ENCODE measurements around the gene MORN2. TPM values are rescaled to one million over a fixed set of nuclear protein-coding genes. Genes with fewer than 3 reads are reported as not detected.

The MORN2 gene
- total and polyA plus RNA-seq, 2 donors (not counting 1 experiment from before 2014, with no cell fraction given), result 0.70 to 3.9 TPM

DNA sequence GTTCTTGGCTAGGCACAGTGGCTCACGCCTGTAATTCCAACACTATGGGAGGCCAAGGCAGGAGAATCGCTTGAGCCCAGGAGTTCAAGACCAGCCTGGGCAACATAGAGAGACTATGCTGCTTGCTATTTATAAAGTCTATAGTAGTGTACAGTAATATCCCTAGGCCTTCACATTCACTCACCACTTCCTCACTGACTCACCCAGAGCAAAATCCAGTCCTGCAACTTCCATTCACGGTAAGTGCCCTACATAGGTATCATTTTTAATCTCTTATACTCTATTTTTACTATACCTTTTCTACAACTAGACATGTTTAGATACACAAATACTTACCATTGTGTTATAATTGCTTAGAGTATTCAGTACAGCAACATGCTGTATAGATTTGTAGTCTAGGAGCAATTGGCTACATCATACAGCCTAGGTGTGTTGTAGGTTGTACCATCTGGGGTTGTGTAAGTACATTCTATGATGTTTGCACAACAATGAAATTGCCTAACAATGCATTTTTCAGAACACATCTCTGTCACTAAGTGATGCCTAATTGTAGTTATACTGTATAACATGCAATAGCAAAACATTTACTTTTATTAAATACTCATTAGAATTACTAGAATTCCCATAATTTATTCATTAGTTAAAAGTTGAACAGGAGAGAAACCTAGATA is 8.9 kb upstream of the MORN2 start:
- Histone ChIP-seq H3K36me3 (replicated peaks in 1 of 2; ENCODE audit: control extremely low read depth in 1 of 2, control insufficient read depth in 1 of 2, extremely low read depth in 1 of 2, insufficient read depth in 2 of 2, low read length in 1 of 2) (peaks cover 11 to 29% of the 10 kb centered on the region in 2 experiments), H4K20me1 (ENCODE audit: control insufficient read depth, insufficient read depth, low read length, poor library complexity, severe bottlenecking) (peaks cover 7% of the 10 kb centered on the region), H3K9ac (ENCODE audit: low read length) (no peak overlapping the region), H3K4me3 (ENCODE audit: control extremely low read depth in 1 of 5, extremely low read depth in 1 of 5, insufficient read depth in 1 of 5, low read depth in 2 of 5, low read length in 4 of 5) (no peak overlapping the region), H3K79me2 (ENCODE audit: control insufficient read depth, insufficient read depth, low read length) (peaks cover 20% of the 10 kb centered on the region), H3K27ac (ENCODE audit: low read length in 2 of 2) (no peak overlapping the region), H3K9me3 (ENCODE audit: control extremely low read depth in 1 of 3, control insufficient read depth in 2 of 3, insufficient read depth in 1 of 3, low read length in 2 of 3) (peaks cover 2 to 10% (median 3%) of the 10 kb centered on the region in 3 donors), H3K27me3 (replicated peaks in 1 of 4; ENCODE audit: control extremely low read depth in 1 of 4, control insufficient read depth in 3 of 4, insufficient read depth in 4 of 4, low read length in 3 of 4) (no peaks in the 10 kb centered on the region), H3K4me1 (ENCODE audit: control insufficient read depth in 2 of 2, insufficient read depth in 2 of 2, low read length in 2 of 2) (no peaks in the 10 kb centered on the region), H3K4me2 (replicated peaks; ENCODE audit: low read depth, low read length, poor library complexity, severe bottlenecking) (no peak overlapping the region), H2AFZ (ENCODE audit: insufficient read depth, low read depth, low read length, poor library complexity, severe bottlenecking) (no peak overlapping the region)
- Mint-ChIP-seq H3K27me3 (no peaks in the 10 kb centered on the region), H3K9me3 (ENCODE audit: insufficient read depth) (peaks cover 7% of the 10 kb centered on the region), H3K27ac (no peak overlapping the region), H3K4me1 (no peaks in the 10 kb centered on the region), H3K4me3 (no peak overlapping the region)
- intact Hi-C loops (cut with micrococcal nuclease), result no loop called here
- no peak for ATAC-seq (ENCODE audit: low read depth)
- TF ChIP-seq EZH2 (IDR thresholded peaks at IDR 0.05; ENCODE audit: borderline replicate concordance, insufficient read depth, low read depth, low read length, poor library complexity, severe bottlenecking), result no peak
- TF ChIP-seq, protein P1, sequence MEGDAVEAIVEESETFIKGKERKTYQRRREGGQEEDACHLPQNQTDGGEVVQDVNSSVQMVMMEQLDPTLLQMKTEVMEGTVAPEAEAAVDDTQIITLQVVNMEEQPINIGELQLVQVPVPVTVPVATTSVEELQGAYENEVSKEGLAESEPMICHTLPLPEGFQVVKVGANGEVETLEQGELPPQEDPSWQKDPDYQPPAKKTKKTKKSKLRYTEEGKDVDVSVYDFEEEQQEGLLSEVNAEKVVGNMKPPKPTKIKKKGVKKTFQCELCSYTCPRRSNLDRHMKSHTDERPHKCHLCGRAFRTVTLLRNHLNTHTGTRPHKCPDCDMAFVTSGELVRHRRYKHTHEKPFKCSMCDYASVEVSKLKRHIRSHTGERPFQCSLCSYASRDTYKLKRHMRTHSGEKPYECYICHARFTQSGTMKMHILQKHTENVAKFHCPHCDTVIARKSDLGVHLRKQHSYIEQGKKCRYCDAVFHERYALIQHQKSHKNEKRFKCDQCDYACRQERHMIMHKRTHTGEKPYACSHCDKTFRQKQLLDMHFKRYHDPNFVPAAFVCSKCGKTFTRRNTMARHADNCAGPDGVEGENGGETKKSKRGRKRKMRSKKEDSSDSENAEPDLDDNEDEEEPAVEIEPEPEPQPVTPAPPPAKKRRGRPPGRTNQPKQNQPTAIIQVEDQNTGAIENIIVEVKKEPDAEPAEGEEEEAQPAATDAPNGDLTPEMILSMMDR (IDR thresholded peaks at IDR 0.05), result no peak
- DNase-seq, result no peak
- 60% methylated on average over 1 of the region's 3 CpGs for WGBS (ENCODE audit: insufficient coverage)
- ChIA-PET POLR2A (no interaction called here), CTCF (no interaction called here)

- no peak overlapping the region for H3K27ac Mint-ChIP-seq
- Histone ChIP-seq H3K27me3 (replicated peaks in 1 of 4; ENCODE audit: control extremely low read depth in 1 of 4, control insufficient read depth in 3 of 4, insufficient read depth in 4 of 4, low read length in 3 of 4) (no peaks in the 10 kb centered on the region), H4K20me1 (ENCODE audit: control insufficient read depth, insufficient read depth, low read length, poor library complexity, severe bottlenecking) (peaks cover 7% of the 10 kb centered on the region), H3K9ac (ENCODE audit: low read length) (no peak overlapping the region), H3K27ac (ENCODE audit: low read length in 2 of 2) (no peak overlapping the region), H2AFZ (ENCODE audit: insufficient read depth, low read depth, low read length, poor library complexity, severe bottlenecking) (no peak overlapping the region), H3K36me3 (replicated peaks in 1 of 2; ENCODE audit: control extremely low read depth in 1 of 2, control insufficient read depth in 1 of 2, extremely low read depth in 1 of 2, insufficient read depth in 2 of 2, low read length in 1 of 2) (peaks cover 7 to 8% of the 10 kb centered on the region in 2 experiments), H3K4me1 (ENCODE audit: control insufficient read depth in 2 of 2, insufficient read depth in 2 of 2, low read length in 2 of 2) (peaks cover 10 to 14% of the 10 kb centered on the region in 2 donors), H3K4me3 (ENCODE audit: control extremely low read depth in 1 of 5, extremely low read depth in 1 of 5, insufficient read depth in 1 of 5, low read depth in 2 of 5, low read length in 4 of 5) (no peak overlapping the region), H3K79me2 (ENCODE audit: control insufficient read depth, insufficient read depth, low read length) (peaks cover 58% of the 10 kb centered on the region), H3K9me3 (ENCODE audit: control extremely low read depth in 1 of 3, control insufficient read depth in 2 of 3, insufficient read depth in 1 of 3, low read length in 2 of 3) (peaks cover 2 to 10% (median 4%) of the 10 kb centered on the region in 3 donors), H3K4me2 (replicated peaks; ENCODE audit: low read depth, low read length, poor library complexity, severe bottlenecking) (no peak overlapping the region)
- no peak overlapping the region for H3K4me3 Mint-ChIP-seq
- H3K4me1 Mint-ChIP-seq, result peaks cover 23% of the 10 kb centered on the region
- DNase-seq (no peak), ATAC-seq (ENCODE audit: low read depth) (no peak)
- ChIA-PET POLR2A (no interaction called here), CTCF (interaction anchor here (0.8 kb wide), 1 partner anchor 9 kb away, joined by 5 read pairs; no protein-coding TSS in a partner anchor)
- no peaks in the 10 kb centered on the region for H3K27me3 Mint-ChIP-seq
- TF ChIP-seq, protein P1 (IDR thresholded peaks at IDR 0.05), result no peak
- TF ChIP-seq EZH2 (IDR thresholded peaks at IDR 0.05; ENCODE audit: borderline replicate concordance, insufficient read depth, low read depth, low read length, poor library complexity, severe bottlenecking), result no peak
- peaks cover 11% of the 10 kb centered on the region for H3K9me3 Mint-ChIP-seq (ENCODE audit: insufficient read depth)
- no CpG with 5 or more reads among the region's 3 CpGs for WGBS (ENCODE audit: insufficient coverage)
- intact Hi-C loops (cut with micrococcal nuclease), result no loop called here
Observed at GRCh38 chr2:38871432-38871831, 4.3 kb upstream of the MORN2 start.

All from B cell (primary cell).